Keratinocyte (primary cell): Measurements from ENCODE around the gene IL1RL2.

ENCODE experiments used
- CTCF ChIP-seq, 3 experiments: IDR thresholded peaks in 1 of 3; conservative IDR thresholded peaks in 1 of 3; optimal IDR thresholded peaks in 1 of 3; 2 replicates in 2 of 3; 3 replicates in 1 of 3; pipeline versions ENCODE3 to v1.5.1; 2011; ENCODE audit warnings: low read length in 3 of 3, mild to moderate bottlenecking in 3 of 3, moderate library complexity in 2 of 3, control low read depth in 1 of 3, inconsistent platforms in 1 of 3; ENCODE audit not compliant: insufficient read depth in 2 of 3; ENCODE audit errors: extremely low read depth in 1 of 3
- EZH2 ChIP-seq: IDR thresholded peaks from one replicate; pipeline ENCODE4 v1.6.1; 2012; ENCODE audit warnings: inconsistent platforms, mild to moderate bottlenecking, low read length, moderate library complexity

- TF ChIP-seq CTCF (optimal IDR thresholded peaks at IDR 0.05 in 1 of 3, IDR thresholded peaks at IDR 0.05 in 1 of 3, conservative IDR thresholded peaks at IDR 0.05 in 1 of 3; ENCODE audit: extremely low read depth in 1 of 3, insufficient read depth in 2 of 3, low read length in 3 of 3) (no peak), EZH2 (no peak)
Measured at GRCh38 chr2:102204638-102205037, 17.8 kb downstream of the IL1RL2 start.
